Measurements from ENCODE around the gene LOC128125822.

GRCh38 chr6:63553900-63554299 lies 18.4 kb upstream of the LOC128125822 start:
- no peak for TF ChIP-seq CTCF (IDR thresholded peaks at IDR 0.05)
- no peak for TF ChIP-seq POLR2AphosphoS5 (IDR thresholded peaks at IDR 0.05; ENCODE audit: low read depth, low read length)
- TF ChIP-seq TCF7L2 (IDR thresholded peaks at IDR 0.05; ENCODE audit: low read depth, low read length) = no peak
- TF ChIP-seq REST (IDR thresholded peaks at IDR 0.05; ENCODE audit: insufficient read depth in 1 of 2, low read depth in 2 of 2, low read length in 1 of 2) = no peak
